HG02852 (cell line): ENCODE data around the gene F10.

Experiments
- ATAC-seq: cut with Tn5 transposase; IDR thresholded peaks from one replicate; pipeline ENCODE4 v1.9.1; 2021; ENCODE audit warnings: mild to moderate bottlenecking, moderate library complexity; ENCODE audit not compliant: unreplicated experiment

Gene F10

GRCh38 chr13:113086031-113086750, 36.4 kb upstream of the F10 start:
- no peak for ATAC-seq

GRCh38 chr13:113086991-113087922, 35.3 kb upstream of the F10 start:
- no peak for ATAC-seq

DNA sequence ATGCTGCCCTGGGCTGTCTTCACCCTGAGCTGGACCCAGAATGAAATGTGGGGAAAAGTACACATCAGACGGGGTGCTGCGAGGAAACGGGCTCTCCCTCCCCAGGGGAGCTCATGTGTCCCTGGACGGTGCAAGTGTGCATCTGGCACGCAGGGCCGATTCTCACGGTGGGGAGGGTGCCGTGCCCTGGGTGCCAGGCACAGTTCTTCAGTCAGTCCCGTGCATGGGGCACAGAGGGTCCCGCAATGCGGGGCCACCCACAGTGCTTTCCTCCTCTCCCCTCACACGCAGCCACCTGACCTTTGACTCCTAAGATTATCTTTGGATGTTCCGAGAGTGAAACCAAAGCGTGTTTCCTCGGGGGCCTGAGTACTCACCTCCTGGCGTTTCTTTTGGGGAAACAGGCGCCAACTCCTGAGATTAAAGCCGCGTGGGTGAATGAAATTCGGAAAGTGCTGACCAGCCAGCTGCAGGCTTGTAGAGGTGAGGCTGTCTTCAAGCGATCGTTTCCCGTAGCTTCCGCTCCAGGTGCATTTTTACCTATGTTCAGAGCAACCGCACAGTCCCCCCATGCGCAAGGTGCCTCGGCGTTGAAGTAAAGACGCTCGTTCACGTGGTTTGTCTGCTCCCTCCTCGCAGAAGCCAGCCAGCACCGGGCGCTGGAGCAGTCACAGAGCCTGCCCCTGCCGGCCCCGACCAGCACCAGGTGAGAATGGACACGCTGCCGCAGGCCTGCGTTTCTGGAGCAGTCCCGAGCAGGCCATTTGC, 34.5 kb upstream of the F10 start:
- no peak for ATAC-seq

DNA sequence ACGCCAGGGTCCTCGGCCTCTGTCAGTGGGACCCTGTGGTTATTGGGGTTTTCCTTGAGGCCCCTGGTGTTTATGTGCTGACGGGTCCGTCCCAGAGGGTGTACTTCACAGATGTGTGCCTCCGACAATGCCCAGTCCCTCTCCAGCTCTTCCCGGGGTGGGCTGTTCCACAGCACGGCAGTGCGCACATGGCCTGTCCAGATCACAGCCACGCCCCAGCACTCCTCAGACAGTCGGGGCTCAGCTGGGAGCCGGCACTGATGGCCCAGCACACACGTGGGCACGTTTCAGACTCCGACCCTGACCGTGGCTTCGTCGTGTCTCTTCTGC, 33.9 kb upstream of the F10 start:
- no peak for ATAC-seq

- no peak for ATAC-seq
Measured at GRCh38 chr13:113089693-113090414, 32.7 kb upstream of the F10 start.

DNA sequence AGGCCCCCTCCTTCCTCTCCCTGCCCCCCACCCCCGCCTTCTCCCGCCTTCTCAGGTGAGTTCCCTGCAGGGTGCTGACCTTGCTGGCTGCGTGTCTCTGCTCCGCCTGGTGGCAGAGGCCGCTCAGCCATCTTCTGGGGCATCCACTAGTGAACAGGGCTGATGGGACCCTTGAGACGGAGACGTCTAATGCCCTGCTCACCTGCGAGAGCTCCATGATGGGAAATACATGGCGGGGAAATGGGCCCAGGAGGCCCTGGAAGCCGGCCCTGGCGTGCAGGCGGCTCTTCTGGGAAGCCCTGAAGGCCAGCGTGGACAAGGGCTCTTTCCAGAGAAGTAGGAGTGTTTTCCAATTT, 32.2 kb upstream of the F10 start:
- ATAC-seq = no peak

DNA sequence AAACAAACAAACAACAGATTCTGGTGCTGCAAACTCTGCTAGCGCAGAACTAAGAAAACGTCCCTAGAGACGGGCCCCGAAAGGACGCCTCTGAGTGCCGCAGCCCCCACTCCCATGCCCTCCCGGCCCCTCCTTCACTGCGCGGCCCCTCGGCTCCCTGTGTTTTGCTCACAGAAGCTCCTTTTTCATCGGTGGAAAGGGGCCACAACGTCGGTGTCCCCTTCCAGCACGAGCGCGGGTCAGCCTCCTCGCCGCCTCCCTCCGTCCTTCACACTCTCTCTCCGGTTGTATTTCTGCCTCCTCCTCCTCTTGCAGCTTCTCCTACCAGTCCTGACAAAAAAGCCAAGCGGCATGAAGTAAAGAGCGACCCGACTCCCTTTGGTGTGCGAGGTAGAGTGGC, 31.8 kb upstream of the F10 start:
- ATAC-seq = no peak

GRCh38 chr13:113091211-113091771, 31.3 kb upstream of the F10 start:
- no peak for ATAC-seq

DNA sequence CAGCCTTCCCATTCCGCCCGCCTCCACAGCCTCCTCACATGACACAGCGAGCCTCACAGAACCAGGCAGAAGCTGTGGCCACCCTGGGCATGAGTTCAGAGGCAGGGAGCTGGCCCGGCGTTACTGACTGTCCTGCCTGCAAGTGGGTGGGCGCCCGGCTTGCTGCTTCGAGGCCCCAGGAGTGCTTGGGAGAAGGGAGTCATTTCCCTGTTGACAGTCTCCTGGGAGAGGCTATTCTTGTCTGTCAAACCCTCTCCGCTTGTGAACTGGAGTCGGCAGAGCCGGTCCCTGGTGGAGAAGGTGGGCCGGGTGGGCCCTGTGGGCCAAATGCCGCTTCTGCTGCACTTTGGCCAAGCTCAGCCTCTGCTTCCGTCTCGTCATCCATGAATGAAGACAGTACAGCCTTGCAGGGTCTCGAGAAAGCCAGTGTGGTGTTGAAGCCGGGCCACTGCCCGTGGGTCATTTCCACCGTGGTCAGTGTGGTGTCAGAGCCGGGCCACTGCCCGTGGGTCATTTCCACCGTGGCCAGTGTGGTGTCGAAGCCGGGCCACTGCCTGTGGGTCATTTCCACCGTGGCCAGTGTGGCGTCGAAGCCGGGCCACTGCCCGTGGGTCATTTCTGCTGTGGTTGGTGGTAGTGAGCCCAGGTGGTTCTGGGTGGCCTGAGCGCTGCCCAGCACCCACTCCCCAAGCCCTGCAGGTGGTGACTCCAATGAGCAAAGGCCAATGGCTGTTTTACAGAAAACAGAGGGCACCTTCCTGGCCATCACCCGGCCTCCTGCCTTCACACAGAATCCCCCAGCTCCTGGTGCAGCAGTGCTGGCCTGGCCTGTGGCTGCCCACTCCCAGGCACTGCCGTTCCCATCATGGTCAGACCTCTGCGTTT, 30.5 kb upstream of the F10 start:
- no peak for ATAC-seq

DNA sequence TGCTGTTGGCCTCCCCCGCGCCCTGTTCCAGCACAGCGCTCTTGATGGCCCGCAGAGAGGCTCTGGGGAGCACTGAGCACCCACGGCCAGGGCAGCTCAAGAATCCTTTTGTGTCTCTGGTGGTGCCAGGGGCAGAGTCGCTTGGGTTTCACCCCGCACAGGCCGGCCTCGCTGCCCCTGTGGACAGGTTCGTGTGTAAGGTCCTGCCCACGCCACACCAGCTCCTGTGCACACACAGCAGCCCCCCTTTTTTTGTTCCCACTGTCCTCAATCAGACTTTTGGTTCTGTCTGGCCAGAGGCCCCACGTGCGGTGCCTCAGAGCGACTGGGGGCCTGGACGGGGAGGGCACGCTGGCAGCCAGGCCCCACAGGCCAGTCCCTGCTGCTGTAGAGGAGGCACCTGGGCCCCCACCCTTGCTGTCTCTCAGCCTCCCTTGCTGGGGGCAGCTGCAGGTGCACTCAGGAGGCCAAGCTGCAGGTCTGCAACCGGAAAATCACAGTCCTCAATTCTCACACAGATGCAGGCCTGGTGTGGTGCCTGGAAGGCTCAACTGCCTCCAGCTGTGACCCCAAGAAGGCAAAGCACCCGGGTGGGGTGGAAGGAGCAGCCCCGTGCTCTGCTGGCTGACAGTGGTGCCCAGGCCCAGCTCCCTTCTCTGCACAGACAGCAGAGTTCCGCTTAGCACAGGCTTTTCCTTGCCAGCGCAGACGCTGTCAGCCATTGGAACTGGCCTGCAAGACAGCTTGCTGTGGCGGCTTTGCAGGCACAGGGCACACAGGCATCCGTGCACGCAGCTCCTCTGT, 29.6 kb upstream of the F10 start:
- ATAC-seq = no peak

- ATAC-seq = no peak
Measured at GRCh38 chr13:113093580-113094409, 28.8 kb upstream of the F10 start.

- no peak for ATAC-seq
Measured at GRCh38 chr13:113094410-113094800, 28.2 kb upstream of the F10 start.

DNA sequence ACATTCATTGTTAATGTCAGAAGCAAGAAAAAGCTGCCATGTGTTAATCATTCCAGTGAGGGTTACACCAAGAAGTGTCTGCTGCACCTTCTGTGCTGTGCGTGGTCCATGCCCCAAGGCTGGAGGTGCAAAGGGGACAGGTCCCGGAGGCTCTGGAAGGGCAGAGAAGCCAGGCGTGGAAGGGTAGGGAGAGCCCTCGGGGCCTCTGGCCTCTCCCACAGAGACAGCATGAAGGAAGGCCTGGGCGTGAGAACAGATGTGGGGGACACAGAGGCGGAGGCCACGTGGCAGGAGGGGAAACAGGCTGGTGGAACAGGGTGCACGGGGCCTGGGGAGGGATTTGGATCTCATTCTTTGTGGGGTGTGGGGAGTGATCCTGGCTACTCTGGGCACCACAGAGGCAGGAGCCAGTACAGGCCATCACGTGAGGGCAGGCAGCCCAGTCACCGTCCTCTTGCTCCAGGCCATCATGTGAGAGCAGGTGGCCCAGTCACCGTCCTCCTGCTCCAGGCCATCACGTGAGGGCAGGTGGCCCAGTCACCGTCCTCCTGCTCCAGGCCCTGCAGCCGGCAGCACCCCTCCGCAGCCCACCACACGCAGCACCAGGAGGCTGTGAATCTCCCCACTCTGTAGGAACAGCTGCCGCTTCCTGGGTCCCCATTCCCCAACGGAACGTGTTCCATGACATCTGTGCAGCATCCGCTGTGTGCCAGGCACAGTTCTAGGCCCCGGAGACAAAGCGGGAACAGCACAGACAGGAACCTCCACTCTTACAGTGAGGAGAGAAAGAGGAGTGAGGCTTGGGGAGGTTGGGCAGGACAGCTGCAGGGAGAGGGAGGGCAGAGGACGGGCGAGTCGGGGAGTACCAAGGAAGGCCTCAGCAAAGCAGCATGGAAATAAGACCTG, 27.2 kb upstream of the F10 start:
- no peak for ATAC-seq

GRCh38 chr13:113096052-113096744, 26.4 kb upstream of the F10 start:
- no peak for ATAC-seq

GRCh38 chr13:113096745-113097305, 25.8 kb upstream of the F10 start:
- no peak for ATAC-seq

DNA sequence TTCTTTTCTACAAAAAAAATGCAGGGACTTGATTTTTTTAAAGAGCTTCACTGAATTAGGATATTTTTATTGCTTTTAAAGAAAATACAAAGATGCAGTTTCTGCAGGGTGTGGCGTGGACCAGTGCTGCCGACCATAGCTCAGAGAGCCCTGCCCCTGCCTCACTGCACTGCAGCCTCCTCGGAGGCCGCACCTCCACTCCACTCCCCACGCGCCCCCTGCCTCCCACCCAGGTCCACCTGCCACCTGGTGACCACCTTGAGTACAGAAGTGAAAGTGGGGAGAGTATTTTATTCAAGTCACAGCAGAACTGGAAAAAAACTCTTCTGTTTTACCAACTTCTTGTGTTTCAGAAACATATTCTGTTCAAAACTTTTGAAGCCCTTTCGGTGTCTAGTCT, 24.9 kb upstream of the F10 start:
- ATAC-seq = no peak
